Keratinocyte (primary cell): ENCODE data around the gene ACADSB. TPM values are rescaled to one million over a fixed set of nuclear protein-coding genes. Genes with fewer than 3 reads are reported as not detected.

Experiments
- DNase-seq: peaks from one replicate; pipeline ENCODE4 v3.0.0-alpha.2; 2011; ENCODE audit warnings: low read depth, missing footprints, low spot score
- FAIRE-seq: peaks from 2 replicates; lab custom pipeline; 2011; peaks lifted over from hg19 to GRCh38; lab: Jason Lieb, UNC
- H2AFZ ChIP-seq: 2 replicates; pipeline ENCODE4 v1.6.0; 2012; ENCODE audit warnings: low read length, control low read depth, inconsistent platforms; ENCODE audit not compliant: control insufficient read depth
- H3K27ac ChIP-seq: 2 replicates; pipeline ENCODE4 v1.5.1; 2011; ENCODE audit warnings: low read length; ENCODE audit not compliant: control insufficient read depth, insufficient read depth
- H3K27me3 ChIP-seq: 3 replicates; pipeline ENCODE4 v1.6.0; 2011; ENCODE audit warnings: low read length; ENCODE audit not compliant: control insufficient read depth, insufficient read depth; ENCODE audit errors: extremely low read depth
- H3K36me3 ChIP-seq, 2 experiments: 2 replicates in 1 of 2; 3 replicates in 1 of 2; pipeline ENCODE4 v1.5.1; 2011; ENCODE audit warnings: low read length in 2 of 2, mild to moderate bottlenecking in 1 of 2; ENCODE audit not compliant: control insufficient read depth in 2 of 2, insufficient read depth in 2 of 2; ENCODE audit errors: extremely low read depth in 1 of 2
- H3K4me1 ChIP-seq: 3 replicates; pipeline ENCODE4 v1.5.1; 2011; ENCODE audit warnings: low read length; ENCODE audit not compliant: control insufficient read depth, insufficient read depth; ENCODE audit errors: extremely low read depth
- H3K4me2 ChIP-seq: 3 replicates; pipeline ENCODE4 v1.6.0; 2011; ENCODE audit warnings: low read depth, low read length; ENCODE audit not compliant: control insufficient read depth, insufficient read depth; ENCODE audit errors: extremely low read depth
- H3K4me3 ChIP-seq, 3 experiments: fragments of 200-600 bp in 1 of 3; sonication (generic) in 1 of 3; 2 replicates in 2 of 3; 3 replicates in 1 of 3; pipeline ENCODE4 v1.5.1; 2011 to 2016; ENCODE audit warnings: low read length in 3 of 3, mild to moderate bottlenecking in 3 of 3, control low read depth in 2 of 3, inconsistent platforms in 1 of 3, low read depth in 1 of 3, mixed read lengths in 1 of 3, mixed run types in 1 of 3, moderate library complexity in 1 of 3; ENCODE audit not compliant: control insufficient read depth in 2 of 3, insufficient read depth in 2 of 3; ENCODE audit errors: extremely low read depth in 1 of 3
- H3K79me2 ChIP-seq: 2 replicates; pipeline ENCODE4 v1.6.0; 2012; ENCODE audit warnings: low read length; ENCODE audit not compliant: control insufficient read depth, insufficient read depth
- H3K9ac ChIP-seq: 3 replicates; pipeline ENCODE4 v1.6.0; 2011; ENCODE audit warnings: low read length; ENCODE audit not compliant: control insufficient read depth, insufficient read depth; ENCODE audit errors: extremely low read depth
- H3K9me1 ChIP-seq: 3 replicates; pipeline ENCODE4 v1.6.0; 2011; ENCODE audit warnings: low read length; ENCODE audit not compliant: control insufficient read depth, insufficient read depth; ENCODE audit errors: extremely low read depth
- H3K9me3 ChIP-seq: 2 replicates; pipeline ENCODE4 v1.5.1; 2012; ENCODE audit warnings: low read depth, low read length; ENCODE audit not compliant: control insufficient read depth
- H4K20me1 ChIP-seq: 3 replicates; pipeline ENCODE4 v1.6.0; 2011; ENCODE audit warnings: low read length; ENCODE audit not compliant: control insufficient read depth, insufficient read depth; ENCODE audit errors: extremely low read depth
- EZH2 ChIP-seq: IDR thresholded peaks from one replicate; pipeline ENCODE4 v1.6.1; 2012; ENCODE audit warnings: inconsistent platforms, mild to moderate bottlenecking, low read length, moderate library complexity
- dilution Hi-C: fragments of 300-500 bp; cut with MboI; formaldehyde crosslinking; loops from one replicate; pipeline ENCODE4 v1.7.0; 2020; ENCODE audit warnings: low sequenced_read_pairs; ENCODE audit not compliant: extremely low pct_ligation_motif_present
- polyA plus RNA-seq, 5 experiments: library from polyadenylated mRNA; depleted of rRNA in 3 of 5; stranded (reverse) in 3 of 5; stranded (forward) in 1 of 5; unstranded in 1 of 5; fragments of >200 nt; gene quantifications; 1 replicate in 1 of 5; 2 replicates in 3 of 5; 3 replicates in 1 of 5; pipeline versions ENCODE4 v1.2.1 to v1.2.3, GENCODE V29; 2011 to 2012; ENCODE audit warnings: missing spikeins in 2 of 5, low read depth in 1 of 5, low replicate concordance in 1 of 5
- TF ChIP-seq, protein P1 (sequence below), 3 experiments: IDR thresholded peaks in 1 of 3; conservative IDR thresholded peaks in 1 of 3; optimal IDR thresholded peaks in 1 of 3; 2 replicates in 2 of 3; 3 replicates in 1 of 3; pipeline versions ENCODE3 to v1.5.1; 2011; ENCODE audit warnings: low read length in 3 of 3, mild to moderate bottlenecking in 3 of 3, moderate library complexity in 2 of 3, control low read depth in 1 of 3, inconsistent platforms in 1 of 3; ENCODE audit not compliant: insufficient read depth in 2 of 3; ENCODE audit errors: extremely low read depth in 1 of 3

ACADSB gene
- polyA plus RNA-seq, 1 donor (not counting 4 experiments of a cell fraction or from before 2014, with no cell fraction given), result 10.1 TPM

DNA sequence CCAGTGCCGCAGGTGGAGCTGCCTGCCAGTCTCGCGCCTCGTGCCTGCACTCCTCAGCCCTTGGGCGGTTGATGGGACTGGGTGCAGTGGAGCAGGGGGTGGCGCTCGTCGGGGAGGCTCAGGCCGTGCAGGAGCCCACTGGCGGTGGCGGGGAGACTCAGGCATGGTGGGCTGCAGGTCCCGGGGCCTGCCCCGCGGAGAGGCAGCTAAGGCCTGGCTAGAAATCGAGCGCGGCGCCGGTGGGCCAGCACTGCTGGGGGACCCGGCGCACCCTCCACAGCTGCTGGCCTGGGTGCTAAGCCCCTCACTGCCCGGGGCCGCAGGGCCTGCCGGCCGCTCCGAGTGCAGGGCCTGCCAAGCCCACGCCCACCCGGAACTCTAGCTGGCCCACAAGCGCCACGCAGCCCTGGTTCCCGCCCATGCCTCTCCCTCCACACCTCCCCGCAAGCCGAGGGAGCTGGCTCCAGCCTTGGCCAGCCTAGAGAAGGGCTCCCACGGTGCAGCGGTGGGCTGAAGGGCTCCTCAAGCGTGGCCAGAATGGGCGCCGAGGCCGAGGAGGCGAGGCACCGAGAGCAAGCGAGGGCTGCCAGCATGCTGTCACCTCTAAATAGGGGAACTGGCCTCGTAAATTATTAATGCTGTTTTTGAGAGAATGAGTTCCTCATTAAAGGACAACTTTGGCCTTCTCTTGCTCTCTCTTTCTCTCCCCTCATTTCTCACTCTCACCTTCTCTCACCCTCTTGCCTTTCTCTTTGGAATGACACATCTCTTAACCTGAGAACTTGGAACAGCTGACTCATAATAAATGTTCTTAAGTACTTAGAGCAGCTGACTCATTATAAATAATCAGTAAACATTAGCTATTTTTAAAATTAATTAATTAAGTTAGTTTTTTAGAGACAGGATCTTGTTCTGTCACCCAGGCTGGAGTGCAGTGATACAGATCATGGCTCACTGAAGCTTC lies 4.9 kb downstream of the ACADSB start:
- H3K79me2 ChIP-seq, result no peaks in the 10 kb centered on the region
- dilution Hi-C loops, result no loop called here
- no peak for FAIRE-seq

DNA sequence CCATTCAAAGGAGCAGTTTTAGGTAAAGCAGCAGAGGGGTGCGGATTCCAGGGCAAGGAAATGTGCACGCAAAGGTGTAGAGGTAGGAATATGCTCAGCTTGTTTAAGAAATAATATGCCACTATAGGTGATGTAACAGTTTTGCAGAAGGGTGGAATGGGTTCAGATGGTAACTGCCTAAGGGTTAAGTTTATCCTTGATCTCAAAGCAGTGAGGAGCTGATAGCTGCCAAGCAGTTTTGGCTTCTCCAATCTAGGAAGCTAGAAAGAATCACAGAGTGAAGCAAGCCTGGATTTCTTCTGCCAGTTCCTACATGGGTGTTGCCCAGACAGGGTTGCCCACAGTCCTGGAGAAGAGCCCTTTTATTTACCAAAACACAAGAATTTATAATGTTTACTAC lies 6.0 kb downstream of the ACADSB start:
- Histone ChIP-seq H3K9me1 (no peaks in the 10 kb centered on the region), H3K4me2 (no peak overlapping the region), H3K27me3 (no peaks in the 10 kb centered on the region), H3K79me2 (no peaks in the 10 kb centered on the region), H2AFZ (no peak overlapping the region), H3K9ac (no peak overlapping the region), H3K9me3 (no peaks in the 10 kb centered on the region), H3K4me3 (no peak overlapping the region), H3K27ac (no peak overlapping the region), H3K36me3 (no peaks in the 10 kb centered on the region), H3K4me1 (peaks cover 8% of the 10 kb centered on the region), H4K20me1 (no peaks in the 10 kb centered on the region)
- TF ChIP-seq EZH2, result no peak
- DNase-seq (no peak), FAIRE-seq (peak; percentile 56)
- dilution Hi-C loops, result no loop called here

More for the DNA sequence above, 4.9 kb downstream of the ACADSB start:
- Histone ChIP-seq H3K36me3 (no peaks in the 10 kb centered on the region), H3K9me1 (no peaks in the 10 kb centered on the region), H4K20me1 (no peaks in the 10 kb centered on the region), H3K4me2 (peak overlapping the region; percentile 29), H3K27me3 (no peaks in the 10 kb centered on the region), H3K9ac (peak overlapping the region; percentile 3), H3K4me1 (peaks cover 15% of the 10 kb centered on the region), H2AFZ (no peak overlapping the region), H3K27ac (peak overlapping the region; percentile 18), H3K9me3 (no peaks in the 10 kb centered on the region), H3K4me3 (no peak overlapping the region)
- peak; percentile 19 for DNase-seq
- no peak for TF ChIP-seq EZH2
- TF ChIP-seq, protein P1, sequence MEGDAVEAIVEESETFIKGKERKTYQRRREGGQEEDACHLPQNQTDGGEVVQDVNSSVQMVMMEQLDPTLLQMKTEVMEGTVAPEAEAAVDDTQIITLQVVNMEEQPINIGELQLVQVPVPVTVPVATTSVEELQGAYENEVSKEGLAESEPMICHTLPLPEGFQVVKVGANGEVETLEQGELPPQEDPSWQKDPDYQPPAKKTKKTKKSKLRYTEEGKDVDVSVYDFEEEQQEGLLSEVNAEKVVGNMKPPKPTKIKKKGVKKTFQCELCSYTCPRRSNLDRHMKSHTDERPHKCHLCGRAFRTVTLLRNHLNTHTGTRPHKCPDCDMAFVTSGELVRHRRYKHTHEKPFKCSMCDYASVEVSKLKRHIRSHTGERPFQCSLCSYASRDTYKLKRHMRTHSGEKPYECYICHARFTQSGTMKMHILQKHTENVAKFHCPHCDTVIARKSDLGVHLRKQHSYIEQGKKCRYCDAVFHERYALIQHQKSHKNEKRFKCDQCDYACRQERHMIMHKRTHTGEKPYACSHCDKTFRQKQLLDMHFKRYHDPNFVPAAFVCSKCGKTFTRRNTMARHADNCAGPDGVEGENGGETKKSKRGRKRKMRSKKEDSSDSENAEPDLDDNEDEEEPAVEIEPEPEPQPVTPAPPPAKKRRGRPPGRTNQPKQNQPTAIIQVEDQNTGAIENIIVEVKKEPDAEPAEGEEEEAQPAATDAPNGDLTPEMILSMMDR (optimal IDR thresholded peaks at IDR 0.05 in 1 of 3, IDR thresholded peaks at IDR 0.05 in 1 of 3, conservative IDR thresholded peaks at IDR 0.05 in 1 of 3; ENCODE audit: extremely low read depth in 1 of 3, insufficient read depth in 2 of 3, low read length in 3 of 3), result no peak
